HepG2 (cell line): ENCODE measurements around the gene PPDPF. TPM values are rescaled to one million over a fixed set of nuclear protein-coding genes. Genes with fewer than 3 reads are reported as not detected.
A peak's percentile ranks its signal among the peaks of the same experiment; 100 is the strongest.

ENCODE experiments used
- GTF3A ChIP-seq: sonication (generic); formaldehyde crosslinking; conservative IDR thresholded peaks from 2 replicates; pipeline ENCODE4 v1.4.0; 2020; ENCODE audit warnings: mild to moderate bottlenecking, missing genetic modification reagents
- KLF13 ChIP-seq: sonication (generic); formaldehyde crosslinking; IDR thresholded peaks from 2 replicates; pipeline ENCODE4 v1.4.0; 2020; ENCODE audit warnings: mild to moderate bottlenecking, missing genetic modification reagents
- MAF1 ChIP-seq: sonication (generic); formaldehyde crosslinking; IDR thresholded peaks from 2 replicates; pipeline ENCODE4 v1.5.0; 2020; ENCODE audit warnings: missing genetic modification reagents, borderline replicate concordance
- PAXIP1 ChIP-seq: sonication (generic); formaldehyde crosslinking; conservative IDR thresholded peaks from 2 replicates; pipeline ENCODE4 v1.4.0; 2020; ENCODE audit warnings: mild to moderate bottlenecking, missing genetic modification reagents, moderate library complexity
- PBX3 ChIP-seq: sonication (generic); formaldehyde crosslinking; IDR thresholded peaks from 2 replicates; pipeline ENCODE4 v1.8.1; 2023; ENCODE audit warnings: missing genetic modification reagents, inconsistent platforms, borderline replicate concordance
- REXO4 ChIP-seq: sonication (generic); formaldehyde crosslinking; IDR thresholded peaks from 2 replicates; pipeline ENCODE4 v1.8.0; 2022; ENCODE audit warnings: missing genetic modification reagents, mild to moderate bottlenecking, borderline replicate concordance
- RFXANK ChIP-seq: IDR thresholded peaks from 2 replicates; pipeline ENCODE4 v1.6.1; 2016
- ZBTB4 ChIP-seq: sonication (generic); formaldehyde crosslinking; IDR thresholded peaks from 2 replicates; pipeline ENCODE4 v1.4.0; 2020; ENCODE audit warnings: missing genetic modification reagents, mild to moderate bottlenecking, borderline replicate concordance
- ZBTB7A ChIP-seq: sonication (generic); formaldehyde crosslinking; IDR thresholded peaks from 2 replicates; pipeline ENCODE4 v1.8.0; 2022; ENCODE audit warnings: mild to moderate bottlenecking, missing genetic modification reagents
- ZFX ChIP-seq: sonication (generic); formaldehyde crosslinking; IDR thresholded peaks from 2 replicates; pipeline ENCODE4 v1.4.0; 2020; ENCODE audit warnings: mild to moderate bottlenecking, low read depth, missing genetic modification reagents, moderate library complexity
- ZNF207 ChIP-seq: fragments of 450-650 bp; IDR thresholded peaks from 2 replicates; pipeline ENCODE4 v1.6.1; 2016; ENCODE audit warnings: antibody characterized with exemption, borderline replicate concordance
- ZNF317 ChIP-seq: sonication (generic); formaldehyde crosslinking; IDR thresholded peaks from 2 replicates; pipeline ENCODE4 v1.5.0; 2020; ENCODE audit warnings: mild to moderate bottlenecking, missing genetic modification reagents
- ZNF672 ChIP-seq: sonication (generic); formaldehyde crosslinking; IDR thresholded peaks from 2 replicates; pipeline ENCODE4 v1.8.1; 2022; ENCODE audit warnings: missing genetic modification reagents
- ZNF768 ChIP-seq: sonication (generic); formaldehyde crosslinking; IDR thresholded peaks from 2 replicates; pipeline ENCODE4 v1.4.0; 2020; ENCODE audit warnings: missing genetic modification reagents
- ZXDC ChIP-seq: sonication (generic); formaldehyde crosslinking; IDR thresholded peaks from 2 replicates; pipeline ENCODE4 v1.5.0; 2020; ENCODE audit warnings: mild to moderate bottlenecking, missing genetic modification reagents
- polyA plus RNA-seq, 8 experiments: library from polyadenylated mRNA; depleted of rRNA in 3 of 8; stranded (reverse) in 7 of 8; unstranded in 1 of 8; fragments of >200 nt; fragmentation: Illumina TruSeq in 4 of 8; extraction: Trizol in 4 of 8; gene quantifications; 2 replicates each; pipeline versions ENCODE4 v1.2.1 to v1.2.3, GENCODE V29; 2011 to 2016; ENCODE audit warnings: low read depth in 4 of 8, missing spikeins in 1 of 8, mixed read lengths in 1 of 8; ENCODE audit not compliant: insufficient read depth in 1 of 8
- total RNA-seq, 5 experiments: library from RNA; depleted of rRNA; stranded (reverse); fragments of >200 nt; fragmentation: Illumina TruSeq; extraction: Trizol; gene quantifications; 2 replicates each; pipeline ENCODE4 v1.2.3, GENCODE V29; 2016; ENCODE audit warnings: low read depth in 1 of 5

Gene PPDPF
- total and polyA plus RNA-seq, 2 of the 13 experiments (the other 11 are each of a cell fraction or from before 2014, with no cell fraction given), result 1.8 to 7.0 TPM

GRCh38 chr20:63538204-63539091 is 17.9 kb downstream of the PPDPF start (continued):
- no peak for TF ChIP-seq PAXIP1 (CRISPR knock-in tag)
- TF ChIP-seq MAF1 (CRISPR knock-in tag), result no peak
- TF ChIP-seq ZBTB7A (CRISPR knock-in tag), result no peak
- TF ChIP-seq ZNF768 (CRISPR knock-in tag), result peak; percentile 11; the same call in 1 of the 2 replicates
- TF ChIP-seq ZNF672 (CRISPR knock-in tag), result no peak
- no peak; the same call in 1 of the 2 replicates for TF ChIP-seq GTF3A (CRISPR knock-in tag)
- TF ChIP-seq PBX3 (CRISPR knock-in tag), result no peak
- TF ChIP-seq RFXANK (CRISPR knock-in tag), result no peak
- TF ChIP-seq REXO4 (CRISPR knock-in tag), result no peak
- TF ChIP-seq ZFX, result no peak
- no peak for TF ChIP-seq ZBTB4 (CRISPR knock-in tag)
- no peak for TF ChIP-seq ZNF317 (CRISPR knock-in tag)
- TF ChIP-seq ZNF207, result no peak
- TF ChIP-seq ZXDC, result no peak
- TF ChIP-seq KLF13 (CRISPR knock-in tag), result no peak
